ENCODE results near the gene SMIM44. TPM values are rescaled to one million over a fixed set of nuclear protein-coding genes. Genes with fewer than 3 reads are reported as not detected.

SMIM44 gene
- polyA plus RNA-seq, 1 donor (not counting 4 experiments of a cell fraction or from before 2014, with no cell fraction given) = not detected

GRCh38 chr19:3517638-3518037 is 34.4 kb upstream of the SMIM44 start:
- peaks cover 58% of the 10 kb centered on the region for H4K20me1 ChIP-seq (ENCODE audit: control insufficient read depth, extremely low read depth, insufficient read depth, low read length)
- H3K27me3 ChIP-seq (ENCODE audit: control insufficient read depth, extremely low read depth, insufficient read depth, low read length) = no peaks in the 10 kb centered on the region
- FAIRE-seq = no peak
- H3K9me3 ChIP-seq (ENCODE audit: control insufficient read depth, low read depth, low read length) = no peaks in the 10 kb centered on the region
- dilution Hi-C loops (cut with MboI; ENCODE audit: extremely low pct_ligation_motif_present, low sequenced_read_pairs) = no loop called here
- no peak overlapping the region for H3K9ac ChIP-seq (ENCODE audit: control insufficient read depth, extremely low read depth, insufficient read depth, low read length)
- peaks cover 5% of the 10 kb centered on the region for H3K9me1 ChIP-seq (ENCODE audit: control insufficient read depth, extremely low read depth, insufficient read depth, low read length)
- no peak overlapping the region for H3K4me2 ChIP-seq (ENCODE audit: control insufficient read depth, extremely low read depth, insufficient read depth, low read depth, low read length)
- peaks cover 16% of the 10 kb centered on the region for H3K4me1 ChIP-seq (ENCODE audit: control insufficient read depth, extremely low read depth, insufficient read depth, low read length)
- peaks cover 76% of the 10 kb centered on the region for H3K79me2 ChIP-seq (ENCODE audit: control insufficient read depth, insufficient read depth, low read length)
- H2AFZ ChIP-seq (ENCODE audit: control insufficient read depth, low read length) = no peak overlapping the region
- no peak overlapping the region for H3K27ac ChIP-seq (ENCODE audit: control insufficient read depth, insufficient read depth, low read length)
- H3K36me3 ChIP-seq (ENCODE audit: control insufficient read depth in 2 of 2, extremely low read depth in 1 of 2, insufficient read depth in 2 of 2, low read length in 2 of 2) = peaks cover 6 to 7% of the 10 kb centered on the region in 2 experiments
- TF ChIP-seq CTCF (optimal IDR thresholded peaks at IDR 0.05 in 1 of 3, IDR thresholded peaks at IDR 0.05 in 1 of 3, conservative IDR thresholded peaks at IDR 0.05 in 1 of 3; ENCODE audit: extremely low read depth in 1 of 3, insufficient read depth in 2 of 3, low read length in 3 of 3) = no peak
- no peak for TF ChIP-seq EZH2 (IDR thresholded peaks at IDR 0.05; ENCODE audit: low read length)
- no peak overlapping the region for H3K4me3 ChIP-seq (ENCODE audit: control insufficient read depth in 2 of 3, extremely low read depth in 1 of 3, insufficient read depth in 2 of 3, low read depth in 1 of 3, low read length in 3 of 3)
- no peak for DNase-seq (ENCODE audit: low read depth, low spot score)

GRCh38 chr19:3516675-3517207 is 33.5 kb upstream of the SMIM44 start:
- H3K4me1 ChIP-seq (ENCODE audit: control insufficient read depth, extremely low read depth, insufficient read depth, low read length) = peaks cover 16% of the 10 kb centered on the region
- no peaks in the 10 kb centered on the region for H3K9me3 ChIP-seq (ENCODE audit: control insufficient read depth, low read depth, low read length)
- peaks cover 60% of the 10 kb centered on the region for H4K20me1 ChIP-seq (ENCODE audit: control insufficient read depth, extremely low read depth, insufficient read depth, low read length)
- H2AFZ ChIP-seq (ENCODE audit: control insufficient read depth, low read length) = no peak overlapping the region
- H3K36me3 ChIP-seq (ENCODE audit: control insufficient read depth in 2 of 2, extremely low read depth in 1 of 2, insufficient read depth in 2 of 2, low read length in 2 of 2) = peaks cover 11% of the 10 kb centered on the region in 2 experiments
- dilution Hi-C loops (cut with MboI; ENCODE audit: extremely low pct_ligation_motif_present, low sequenced_read_pairs) = no loop called here
- peaks cover 76% of the 10 kb centered on the region for H3K79me2 ChIP-seq (ENCODE audit: control insufficient read depth, insufficient read depth, low read length)
- H3K9me1 ChIP-seq (ENCODE audit: control insufficient read depth, extremely low read depth, insufficient read depth, low read length) = peaks cover 7% of the 10 kb centered on the region
- no peak overlapping the region for H3K27ac ChIP-seq (ENCODE audit: control insufficient read depth, insufficient read depth, low read length)
- H3K4me3 ChIP-seq (ENCODE audit: control insufficient read depth in 2 of 3, extremely low read depth in 1 of 3, insufficient read depth in 2 of 3, low read depth in 1 of 3, low read length in 3 of 3) = no peak overlapping the region
- FAIRE-seq (no peak), DNase-seq (ENCODE audit: low read depth, low spot score) (no peak)
- no peak overlapping the region for H3K9ac ChIP-seq (ENCODE audit: control insufficient read depth, extremely low read depth, insufficient read depth, low read length)
- TF ChIP-seq EZH2 (IDR thresholded peaks at IDR 0.05; ENCODE audit: low read length) (no peak), CTCF (optimal IDR thresholded peaks at IDR 0.05 in 1 of 3, IDR thresholded peaks at IDR 0.05 in 1 of 3, conservative IDR thresholded peaks at IDR 0.05 in 1 of 3; ENCODE audit: extremely low read depth in 1 of 3, insufficient read depth in 2 of 3, low read length in 3 of 3) (no peak)
- H3K4me2 ChIP-seq (ENCODE audit: control insufficient read depth, extremely low read depth, insufficient read depth, low read depth, low read length) = no peak overlapping the region
- H3K27me3 ChIP-seq (ENCODE audit: control insufficient read depth, extremely low read depth, insufficient read depth, low read length) = no peaks in the 10 kb centered on the region
